ENCODE data around the gene ANKS1A.
"Not testable (repeated sequence)": the region's sequence is repeated elsewhere in the genome, so short reads cannot be mapped to it uniquely, and the experiment has no call there.

Gene ANKS1A

DNA sequence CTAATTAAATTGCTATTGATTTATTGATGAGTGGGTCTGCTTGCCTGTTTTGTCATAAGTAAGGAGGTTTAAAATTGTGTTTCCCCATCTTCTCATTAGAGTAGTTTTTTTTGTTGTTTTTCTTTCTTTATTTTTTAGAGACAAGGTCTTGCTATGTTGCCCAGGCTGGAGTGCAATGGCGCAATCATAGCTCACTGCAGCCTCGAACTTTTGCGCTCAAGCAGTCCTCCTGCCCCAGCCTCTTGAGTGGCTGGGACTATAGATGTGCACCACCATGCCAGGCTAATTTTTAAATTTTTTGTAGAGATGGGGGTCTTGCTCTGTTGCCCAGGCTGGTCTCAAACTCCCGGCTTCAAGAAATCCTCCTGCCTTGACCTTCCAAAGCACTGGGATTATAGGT lies 31.0 kb downstream of the ANKS1A start:
- no peak for DNase-seq

DNA sequence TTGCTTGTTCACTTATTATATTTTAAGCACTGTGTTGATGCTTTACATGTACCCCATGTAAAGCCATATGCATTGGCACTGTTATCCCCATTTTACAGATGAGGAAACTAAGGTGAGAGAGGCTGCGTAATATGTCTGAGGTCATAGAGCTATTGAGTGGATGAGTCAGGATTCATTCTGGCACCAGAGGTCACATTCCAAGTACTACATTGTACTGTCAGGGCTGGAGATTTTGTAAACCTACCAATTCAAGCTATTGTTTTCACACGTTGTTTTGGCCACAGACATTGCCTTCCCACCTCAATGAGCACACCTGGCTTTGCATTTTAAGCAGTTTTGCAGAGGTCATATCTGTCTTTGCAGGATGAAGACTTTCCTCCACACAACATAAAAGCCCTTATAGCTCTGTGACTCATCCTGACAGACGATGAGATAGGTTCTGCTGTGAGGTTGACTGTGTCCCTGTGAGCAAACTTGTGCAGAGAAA lies 33.2 kb downstream of the ANKS1A start:
- no peak for DNase-seq

DNA sequence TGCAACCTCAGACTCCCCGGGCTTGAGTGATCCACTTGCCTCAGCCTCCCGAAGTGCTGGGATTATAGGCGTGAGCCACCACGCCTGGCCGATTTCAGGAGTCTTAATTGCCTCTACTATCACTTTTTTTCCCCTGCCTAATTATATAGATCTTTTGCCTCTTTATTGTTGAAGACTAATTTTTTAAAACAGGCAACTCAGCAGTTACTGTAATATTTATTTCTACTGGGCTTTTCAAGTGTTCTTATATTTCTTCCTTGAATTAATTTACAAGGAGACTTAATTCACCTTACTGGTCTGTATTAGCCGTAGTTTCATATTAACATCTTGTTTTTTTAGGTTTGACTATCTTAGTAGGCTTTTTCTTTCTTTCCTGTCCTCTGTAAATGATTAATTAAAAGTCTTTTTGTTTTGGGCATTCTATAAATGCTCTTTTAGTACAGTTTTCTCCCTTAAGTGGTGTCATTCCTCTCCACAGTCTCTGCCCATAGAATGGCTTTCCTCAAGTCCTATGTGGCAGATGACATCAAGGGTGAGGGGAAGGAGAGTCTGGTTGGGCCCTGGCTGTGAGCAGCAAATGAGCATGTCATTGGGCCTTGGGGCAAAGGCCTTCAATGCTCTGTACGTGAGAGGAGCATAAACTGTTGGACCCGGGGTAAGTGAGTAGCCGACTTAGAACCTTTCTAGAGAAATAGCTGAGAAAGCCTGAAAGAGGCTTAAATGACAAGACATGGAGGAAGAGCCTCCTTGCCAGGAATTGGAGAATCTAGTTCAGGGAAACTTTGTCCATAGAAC lies 36.0 kb downstream of the ANKS1A start:
- DNase-seq: no peak

DNA sequence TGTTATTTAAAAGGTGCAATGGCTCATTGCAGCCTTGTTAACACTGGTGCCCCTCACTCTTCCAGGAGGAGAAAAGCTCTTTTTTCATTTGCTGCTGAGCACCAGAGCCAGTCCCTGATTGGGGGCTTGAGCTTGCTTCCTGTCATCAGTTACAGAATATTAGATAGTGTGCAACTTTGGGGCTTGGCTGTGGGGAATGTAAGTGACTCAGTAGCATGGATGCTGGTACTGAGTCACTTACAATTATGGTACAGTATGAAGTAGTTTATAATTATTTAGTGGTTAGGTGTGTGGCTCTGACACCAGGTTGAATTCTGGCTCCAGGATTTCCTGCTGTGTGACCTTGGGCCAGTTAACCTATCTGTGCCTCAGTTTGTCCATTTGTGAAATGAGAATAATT lies 37.6 kb downstream of the ANKS1A start:
- no peak for DNase-seq

DNA sequence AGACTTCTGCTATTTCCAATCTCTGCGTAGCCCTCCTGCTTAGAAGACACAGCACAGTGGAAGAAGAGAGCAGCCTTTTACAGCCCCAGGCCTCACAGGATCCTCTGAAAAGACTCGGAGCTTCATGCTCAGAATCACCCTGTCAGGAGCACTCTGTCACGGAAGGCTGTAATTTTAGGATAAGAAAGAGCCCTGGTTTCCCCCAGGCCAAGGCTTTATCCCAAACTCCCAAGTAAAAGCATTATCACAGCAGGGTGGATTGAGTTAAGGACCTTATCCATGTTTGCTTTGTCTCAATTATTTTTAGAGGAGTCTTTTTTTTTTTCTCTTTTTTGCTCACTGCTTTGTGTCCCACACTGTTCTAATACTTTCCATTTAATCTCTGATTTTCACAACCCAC lies 39.2 kb downstream of the ANKS1A start:
- DNase-seq: no peak

DNA sequence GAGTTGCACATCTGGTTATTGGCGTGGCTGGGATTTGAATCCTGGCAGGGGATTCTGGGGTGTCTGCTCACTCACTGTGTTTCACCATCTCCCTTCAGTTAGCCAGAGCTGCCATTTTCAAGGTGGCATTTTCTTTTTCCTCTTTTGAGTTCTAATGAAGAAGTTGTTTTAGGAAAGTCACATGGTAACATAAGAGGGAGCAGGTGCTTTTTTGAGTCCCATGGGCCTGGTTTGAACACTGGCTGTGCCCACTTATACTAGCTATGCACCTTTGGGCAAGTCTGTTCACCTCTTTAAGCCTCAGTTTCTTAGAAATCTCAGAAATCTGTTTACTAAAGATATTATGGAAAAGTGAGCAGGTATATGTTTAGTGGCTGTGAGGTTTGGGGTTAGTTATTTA lies 39.6 kb downstream of the ANKS1A start:
- no peak for DNase-seq

DNA sequence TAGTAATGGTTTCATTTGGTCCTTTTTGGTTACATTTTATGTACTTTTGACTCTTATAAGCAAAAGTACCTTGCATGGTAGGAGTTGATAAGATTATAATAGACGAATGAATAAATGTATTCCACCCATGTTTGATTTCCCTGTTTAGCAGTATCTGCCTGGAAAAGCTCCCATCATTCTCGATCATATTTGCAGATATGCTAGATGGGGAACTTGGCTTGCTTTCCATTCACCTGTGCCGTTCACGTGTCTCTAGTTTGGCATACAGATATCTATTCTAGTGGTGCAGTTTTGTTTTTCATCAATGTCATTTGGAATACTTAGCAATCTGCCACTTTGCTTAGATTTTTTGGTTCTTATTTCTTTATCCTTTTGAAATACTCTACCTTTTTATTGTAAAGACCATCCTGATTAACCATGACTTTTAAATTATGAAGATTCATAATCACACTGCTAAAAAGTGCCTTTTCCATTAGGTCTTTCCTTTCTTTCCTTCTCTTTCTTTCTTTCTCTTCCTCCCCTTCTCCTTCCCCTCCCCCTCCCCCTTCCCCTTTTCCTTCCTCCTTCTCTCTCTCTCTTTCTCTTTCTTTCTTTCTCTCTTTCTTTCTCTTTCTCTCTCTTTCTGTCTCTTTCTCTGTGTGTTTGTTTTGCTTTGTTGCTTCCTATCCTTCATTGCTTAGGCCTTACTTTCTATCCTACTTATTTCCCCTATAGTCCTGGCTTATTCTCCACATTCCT lies 40.4 kb downstream of the ANKS1A start:
- no peak for DNase-seq

DNA sequence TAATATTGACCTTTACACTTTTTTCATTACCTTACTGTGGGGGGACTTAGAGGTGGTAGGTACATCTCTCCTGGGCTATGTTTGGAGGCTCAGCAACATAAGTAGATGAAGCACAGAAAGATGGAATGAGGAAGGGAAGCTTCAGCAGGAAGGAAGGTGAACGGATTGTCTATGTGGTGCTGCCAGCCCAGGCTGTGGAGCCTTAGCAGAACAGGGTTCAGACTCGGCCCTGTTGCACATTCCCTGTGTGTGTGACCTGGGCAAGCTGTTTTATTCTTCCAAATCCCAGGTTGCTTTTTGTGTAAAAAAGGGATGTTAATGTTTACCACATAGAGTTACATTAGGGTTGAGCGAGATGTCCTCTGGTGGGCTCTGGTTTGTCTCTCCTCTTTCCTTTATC lies 41.2 kb downstream of the ANKS1A start:
- DNase-seq: no peak

DNA sequence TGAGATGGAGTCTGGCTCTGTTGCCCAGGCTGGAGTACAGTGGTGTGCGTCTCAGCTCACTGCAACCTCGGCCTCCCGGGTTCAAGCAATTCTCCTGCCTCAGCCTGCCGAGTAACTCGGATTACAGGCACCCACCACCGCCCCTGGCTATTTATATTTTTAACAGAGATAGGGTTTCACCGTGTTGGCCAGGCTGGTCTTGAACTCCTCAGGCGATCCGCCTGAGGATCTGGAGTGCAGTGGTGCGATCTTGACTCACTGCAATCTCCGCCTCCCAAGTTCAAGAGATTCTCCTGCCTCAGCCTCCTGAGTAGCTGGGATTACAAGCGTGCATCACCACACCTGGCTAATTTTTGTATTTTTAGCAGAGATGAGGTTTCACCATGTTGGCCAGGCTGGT lies 43.1 kb downstream of the ANKS1A start:
- not testable (repeated sequence) for DNase-seq

DNA sequence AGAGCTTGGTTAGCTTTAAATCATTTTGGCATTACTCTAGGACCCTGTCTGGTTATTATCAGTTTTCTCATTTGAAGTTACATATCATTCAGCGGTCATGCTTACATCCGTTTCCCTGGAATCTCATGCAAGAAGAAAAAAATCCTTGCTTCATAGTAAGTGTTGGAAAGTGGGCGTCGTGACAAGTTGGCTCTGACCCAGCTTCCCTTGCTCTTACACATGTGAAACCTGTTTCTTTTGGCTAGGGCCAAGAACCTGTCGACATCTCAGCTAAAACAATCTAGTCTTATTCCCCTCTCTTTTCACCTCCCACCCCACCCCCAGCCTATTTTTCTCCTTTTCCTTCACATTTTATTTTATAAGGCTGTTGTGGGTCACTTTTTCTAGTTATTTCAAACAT lies 45.5 kb downstream of the ANKS1A start:
- DNase-seq: no peak

DNA sequence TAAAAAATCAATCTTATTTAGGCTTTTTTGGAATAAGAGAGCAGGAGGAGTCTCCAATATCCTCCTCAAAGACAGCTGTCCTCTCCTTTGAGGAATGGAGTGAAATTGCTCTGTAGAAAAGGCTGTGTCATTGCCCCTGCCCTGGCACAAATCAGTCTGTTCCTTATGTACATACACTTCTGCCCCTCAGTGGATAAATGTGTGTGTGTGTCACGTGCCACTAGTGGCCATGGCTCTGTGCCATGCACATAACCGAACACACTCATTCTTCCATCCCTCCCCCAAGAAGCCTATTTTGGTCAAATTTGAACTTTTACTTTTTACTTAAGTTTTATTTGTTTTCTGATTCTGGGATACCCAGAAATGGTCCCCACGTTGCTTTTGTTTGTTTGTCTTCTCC lies 49.2 kb downstream of the ANKS1A start:
- no peak for DNase-seq

DNA sequence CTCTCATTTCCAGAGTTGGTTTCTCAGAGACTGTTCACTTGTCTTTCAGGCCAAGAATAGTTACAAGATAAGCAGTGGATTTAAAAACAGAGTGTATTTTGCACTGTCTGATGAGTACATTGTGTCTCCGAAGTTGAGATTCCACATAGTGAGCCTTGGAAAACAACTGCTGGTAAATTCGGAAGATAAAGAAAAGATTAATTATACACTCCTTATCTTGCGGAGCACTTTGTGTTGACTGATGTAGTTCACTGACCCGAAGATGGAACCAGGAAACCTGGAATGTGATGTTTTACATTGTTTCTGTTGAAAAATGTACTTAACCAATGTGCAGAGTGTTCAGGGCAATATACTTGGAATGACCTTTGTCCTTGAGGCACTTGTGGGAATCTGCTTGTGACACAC lies 51.0 kb downstream of the ANKS1A start:
- no peak for DNase-seq

DNA sequence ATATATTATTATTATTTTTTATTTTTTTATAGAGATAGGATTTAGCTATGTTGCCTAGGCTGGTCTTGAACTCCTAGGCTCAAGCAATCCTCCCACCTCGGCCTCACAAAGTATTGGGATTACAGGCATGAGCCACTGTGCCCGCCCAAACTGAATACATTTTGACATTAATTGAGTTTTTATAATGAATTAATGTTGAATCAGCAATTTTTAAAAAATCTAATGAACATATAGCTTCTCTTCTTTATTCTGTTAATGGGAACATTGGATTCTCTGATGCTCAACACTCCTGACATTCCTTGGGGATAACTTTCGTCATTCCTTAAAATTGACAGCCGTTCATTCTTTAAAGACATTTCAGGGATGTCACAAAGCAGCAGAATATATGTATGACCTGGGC lies 52.4 kb downstream of the ANKS1A start:
- no peak for DNase-seq

DNA sequence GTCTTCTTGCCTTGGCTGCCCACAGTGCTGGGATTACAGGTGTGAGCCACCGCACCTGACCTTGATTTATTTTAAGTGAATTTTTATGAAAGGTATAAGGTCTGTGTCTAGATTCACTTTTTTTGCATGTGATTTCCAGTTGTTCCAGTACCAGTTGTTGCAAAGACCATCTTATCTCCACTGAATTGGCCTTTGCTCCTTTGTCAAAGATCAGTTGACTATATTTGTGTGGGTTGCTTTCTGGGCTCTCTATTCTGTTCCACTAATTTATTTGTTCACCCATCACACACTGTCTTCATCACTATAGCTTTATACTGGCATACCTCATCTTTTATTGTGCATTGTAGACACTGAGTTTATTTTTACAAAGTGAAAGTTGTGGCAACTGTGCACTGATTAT lies 56.3 kb downstream of the ANKS1A start:
- DNase-seq: no peak

DNA sequence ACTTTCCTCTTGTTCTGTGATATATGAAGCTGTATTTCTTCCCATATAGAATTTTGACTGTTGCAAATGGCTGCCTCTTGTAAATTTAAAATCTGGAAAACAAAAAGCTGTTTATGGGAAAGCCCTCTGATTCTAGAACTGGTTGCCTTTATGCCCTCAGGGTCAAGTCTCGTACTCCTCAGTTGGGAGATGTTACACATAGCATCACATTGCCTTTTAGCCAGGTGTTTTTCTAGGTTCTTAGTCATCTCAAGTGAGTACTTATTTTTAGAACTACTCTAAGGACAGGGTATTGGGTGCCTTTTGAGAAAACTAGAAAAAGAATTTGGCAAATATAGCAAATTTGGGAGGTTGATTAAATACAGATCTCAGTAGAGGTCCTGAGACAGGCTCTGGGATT lies 58.5 kb downstream of the ANKS1A start:
- no peak for DNase-seq

DNA sequence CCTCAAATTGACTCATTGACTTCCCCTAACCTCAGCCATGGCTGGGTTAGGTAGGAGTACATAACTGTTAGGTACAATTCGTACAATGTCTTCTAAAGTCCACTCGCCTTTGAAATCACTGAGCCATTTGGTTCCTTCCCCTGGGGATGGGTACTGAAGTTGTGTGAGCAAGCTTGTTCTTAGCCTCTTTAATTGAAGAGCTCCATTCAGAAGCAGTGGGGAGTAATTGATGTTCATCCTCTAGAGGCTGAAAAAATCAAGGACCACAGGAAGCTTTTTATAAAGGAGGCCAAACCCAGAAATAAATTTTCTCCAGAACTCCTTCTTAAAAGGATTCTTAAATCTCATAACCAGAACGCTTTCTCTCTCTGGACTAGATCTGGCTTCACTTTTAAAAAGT lies 60.6 kb downstream of the ANKS1A start:
- DNase-seq: no peak

DNA sequence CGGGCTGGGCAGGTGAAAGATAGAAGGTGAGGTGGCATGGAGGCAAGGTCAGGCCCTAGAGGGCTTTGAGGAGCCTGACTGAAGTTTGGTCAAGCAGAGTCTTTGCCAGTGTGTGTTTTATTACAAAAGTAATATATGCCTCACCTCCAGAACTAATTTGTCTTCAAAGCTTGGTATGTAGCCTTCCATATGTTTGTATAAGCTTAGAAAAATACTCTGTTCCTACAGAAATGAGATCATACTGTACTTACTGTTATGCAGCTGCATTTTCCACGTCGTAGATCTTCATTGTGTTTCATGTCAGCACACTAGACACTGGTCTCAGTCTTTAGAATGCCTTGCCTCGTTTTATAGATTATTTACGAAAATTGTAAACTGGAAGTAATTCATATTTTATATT lies 61.8 kb downstream of the ANKS1A start:
- no peak for DNase-seq

DNA sequence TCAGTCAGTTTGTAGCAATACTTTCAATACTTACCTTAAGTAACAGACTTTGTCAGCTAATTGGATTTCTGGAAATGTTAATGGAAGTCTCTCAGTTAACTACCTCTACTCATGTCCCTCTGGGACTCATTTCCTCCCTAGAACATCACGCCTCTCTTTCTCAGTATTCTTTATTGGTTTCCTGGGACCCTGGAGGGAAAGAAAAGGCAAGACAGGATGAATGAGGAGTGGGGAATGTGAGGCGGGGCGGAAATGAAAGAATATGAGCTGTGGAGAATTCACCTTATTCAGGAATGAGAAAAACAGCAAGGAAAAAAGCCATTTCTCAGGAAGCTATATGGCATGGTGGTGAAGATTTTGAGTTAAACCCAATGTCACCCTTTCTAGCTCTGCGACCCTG lies 62.7 kb downstream of the ANKS1A start:
- no peak for DNase-seq

DNA sequence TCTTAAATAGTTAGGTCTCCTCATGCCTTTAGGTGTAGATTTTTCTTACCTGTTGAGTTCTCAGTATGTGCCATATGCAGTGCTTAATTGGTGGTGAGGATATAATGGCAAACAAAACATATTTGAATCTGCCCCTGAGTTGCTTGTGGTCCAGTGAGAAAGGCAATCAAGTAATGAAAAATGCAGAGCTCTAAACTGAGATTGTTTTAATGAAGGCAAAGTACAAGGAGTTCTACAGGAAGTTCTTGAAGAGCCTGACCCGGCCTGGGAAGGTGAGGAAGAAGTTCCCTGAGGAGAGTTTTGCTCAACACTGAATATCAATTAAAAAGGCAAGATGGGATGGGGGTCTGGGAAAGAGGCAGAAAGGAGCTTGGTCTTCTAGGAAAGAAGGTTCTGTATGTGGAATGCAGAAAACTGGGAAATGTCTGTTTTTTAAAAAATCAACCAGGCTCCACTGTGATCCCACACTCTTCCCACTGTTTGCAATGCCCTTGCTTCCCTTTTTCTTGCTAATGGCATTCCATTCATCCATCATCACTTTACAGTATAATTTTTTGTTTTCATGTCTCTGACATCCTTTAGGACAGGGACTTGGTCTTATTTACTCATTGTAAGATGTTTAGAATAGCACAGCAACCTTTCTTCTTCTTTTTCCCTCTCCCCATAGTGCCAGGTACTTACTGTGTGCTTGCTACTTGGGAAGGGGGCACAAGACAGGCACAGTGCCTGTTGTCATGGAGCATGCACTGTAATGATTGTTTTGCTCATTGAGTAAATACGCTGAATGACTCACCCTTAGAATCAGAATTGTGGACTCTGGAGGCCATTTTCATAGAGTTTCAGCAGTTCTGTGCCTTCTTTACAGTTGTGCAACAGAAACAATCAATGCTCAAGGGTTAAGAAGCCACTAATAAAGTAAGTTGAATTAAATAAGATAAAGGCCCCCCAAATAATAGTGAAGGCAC lies 64.3 kb downstream of the ANKS1A start:
- no peak for DNase-seq

DNA sequence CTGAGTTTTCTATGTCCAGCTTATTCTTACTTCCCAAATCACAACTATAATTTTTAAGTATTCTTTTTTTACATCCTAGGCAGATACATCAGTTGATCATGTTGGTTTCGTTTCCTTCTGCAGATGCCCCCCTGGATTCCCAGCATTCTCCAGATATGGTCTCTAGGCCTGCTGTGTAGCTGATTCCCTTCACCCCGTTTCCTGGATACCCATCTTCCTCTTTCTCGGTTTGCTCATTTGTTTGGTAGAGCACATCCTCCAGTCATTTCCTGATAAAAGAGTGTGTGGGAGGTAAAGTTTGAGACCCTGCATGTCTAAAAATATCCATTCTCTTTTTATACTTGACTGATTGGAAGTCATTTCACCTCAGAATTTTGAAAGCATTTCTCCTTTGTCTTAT lies 66.4 kb downstream of the ANKS1A start:
- DNase-seq: no peak

DNA sequence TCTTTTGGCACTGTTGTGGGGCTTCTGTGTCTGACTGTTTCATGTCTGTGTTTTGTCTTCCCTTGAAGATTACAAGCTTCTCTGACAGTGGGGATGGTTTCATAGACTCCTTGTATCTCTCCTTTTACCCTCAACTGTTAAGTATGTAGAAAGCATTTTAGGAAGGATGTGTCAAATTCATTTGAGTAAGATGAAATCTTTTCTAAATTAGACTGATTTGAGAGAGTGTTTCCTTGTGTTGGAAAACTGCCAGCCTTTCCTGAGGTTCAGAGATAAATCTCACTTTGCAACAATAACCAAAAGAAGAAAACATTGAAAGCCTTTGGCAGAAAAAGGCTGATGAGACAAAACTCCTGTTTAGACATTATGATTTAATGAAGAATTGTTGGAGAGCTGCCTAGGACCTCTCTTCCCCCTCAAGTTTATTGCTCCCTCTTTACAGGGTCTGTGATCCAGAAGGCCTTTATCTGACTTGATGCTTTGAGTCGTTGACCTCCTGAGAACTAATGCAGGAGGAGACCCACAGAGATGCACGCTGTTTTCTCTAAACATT lies 68.3 kb downstream of the ANKS1A start:
- DNase-seq: no peak

DNA sequence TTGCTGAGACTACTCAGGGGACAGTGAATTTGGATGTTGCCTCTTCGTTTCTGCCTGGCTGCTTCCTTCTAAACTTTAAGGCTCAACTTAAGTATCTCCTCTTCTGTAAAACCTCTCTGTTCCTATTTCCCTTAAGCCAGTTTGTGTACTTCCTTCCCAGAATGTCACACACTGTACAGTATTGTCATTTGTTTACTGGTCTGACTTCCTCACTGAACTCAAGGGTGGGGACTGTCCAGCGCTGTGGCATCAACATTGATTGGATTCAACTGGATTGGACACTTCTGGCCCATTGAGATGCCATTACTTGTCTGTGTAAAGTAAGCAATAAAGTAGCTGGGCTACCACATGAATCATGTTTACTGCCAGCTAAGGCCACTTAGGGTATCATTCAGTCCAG lies 69.7 kb downstream of the ANKS1A start:
- no peak for DNase-seq

DNA sequence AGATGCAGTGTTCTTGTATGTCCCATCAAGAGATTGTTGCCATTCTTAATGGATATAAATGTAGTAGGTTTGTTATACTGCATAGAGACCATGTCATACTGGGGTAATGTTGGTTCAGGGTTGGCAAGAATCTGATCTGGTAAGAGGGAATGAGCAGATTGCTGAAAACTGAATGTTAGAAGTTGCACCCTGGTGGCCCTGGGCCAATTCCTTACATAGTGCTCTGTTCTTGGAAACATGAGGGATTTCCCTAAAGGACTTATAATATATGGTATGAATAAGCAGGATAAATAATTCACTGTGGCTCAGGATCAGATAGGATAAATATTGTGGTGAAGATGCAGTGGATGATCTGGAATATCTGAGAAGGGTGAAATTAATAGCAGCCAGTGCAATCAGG lies 70.2 kb downstream of the ANKS1A start:
- no peak for DNase-seq

Measured in T-helper 9 cell (primary cell).